Activated T-helper 1 cell treated with anti-CD3 and anti-CD28 coated beads, Interleukin-12 subunit alpha, Interleukin-12 subunit beta, Interleukin-2, Interleukin-4 antibody, amounts not matched to agents 30 ng/mL and 10 ng/mL and 1 ng/mL, durations not matched to agents 14 hours and 24 hours and 36 hours (primary cell): ENCODE measurements around the gene MAPKAP1. TPM values are rescaled to one million over a fixed set of nuclear protein-coding genes. Genes with fewer than 3 reads are reported as not detected.

ENCODE experiments used
- DNase-seq: peaks from one replicate; pipeline ENCODE4 v3.0.0; 2021; ENCODE audit warnings: low spot score
- H3K27ac Mint-ChIP-seq: one replicate; pipeline ENCODE4 v1.8.0; 2021; ENCODE audit warnings: mild to moderate bottlenecking, mixed read lengths
- H3K27me3 Mint-ChIP-seq: one replicate; pipeline ENCODE4 v1.8.0; 2022; ENCODE audit warnings: mild to moderate bottlenecking, moderate library complexity, mixed read lengths; ENCODE audit not compliant: insufficient read depth
- H3K36me3 Mint-ChIP-seq: one replicate; pipeline ENCODE4 v1.8.0; 2021; ENCODE audit warnings: low read depth, mixed read lengths
- H3K4me1 Mint-ChIP-seq: one replicate; pipeline ENCODE4 v1.8.0; 2021; ENCODE audit warnings: low read depth, mixed read lengths
- H3K4me3 Mint-ChIP-seq: one replicate; pipeline ENCODE4 v1.8.0; 2021; ENCODE audit warnings: mild to moderate bottlenecking, moderate library complexity, mixed read lengths
- H3K9me3 Mint-ChIP-seq: one replicate; pipeline ENCODE4 v1.8.0; 2021; ENCODE audit warnings: mixed read lengths
- intact Hi-C: fragments of 100-400 bp; cut with micrococcal nuclease; formaldehyde crosslinking; loops from one replicate; pipeline ENCODE4 v1.15.1; 2024
- total RNA-seq: library from RNA; stranded (reverse); gene quantifications from 2 replicates; pipeline ENCODE4 v1.2.3, GENCODE V29; 2022

MAPKAP1 gene
- total RNA-seq, 1 donor from 2014 or later, result 108 TPM

- Mint-ChIP-seq H3K27ac (no peak overlapping the region), H3K36me3 (peaks cover 4% of the 10 kb centered on the region), H3K4me1 (peaks cover 47% of the 10 kb centered on the region), H3K4me3 (no peak overlapping the region), H3K27me3 (no peaks in the 10 kb centered on the region), H3K9me3 (no peaks in the 10 kb centered on the region)
- DNase-seq, result no peak
- intact Hi-C loops, result loop anchor here (10.0 kb wide), 1 partner anchor 764 kb away; no protein-coding TSS in a partner anchor
Measured at GRCh38 chr9:125630436-125630835, 76.6 kb downstream of the MAPKAP1 start.

DNA sequence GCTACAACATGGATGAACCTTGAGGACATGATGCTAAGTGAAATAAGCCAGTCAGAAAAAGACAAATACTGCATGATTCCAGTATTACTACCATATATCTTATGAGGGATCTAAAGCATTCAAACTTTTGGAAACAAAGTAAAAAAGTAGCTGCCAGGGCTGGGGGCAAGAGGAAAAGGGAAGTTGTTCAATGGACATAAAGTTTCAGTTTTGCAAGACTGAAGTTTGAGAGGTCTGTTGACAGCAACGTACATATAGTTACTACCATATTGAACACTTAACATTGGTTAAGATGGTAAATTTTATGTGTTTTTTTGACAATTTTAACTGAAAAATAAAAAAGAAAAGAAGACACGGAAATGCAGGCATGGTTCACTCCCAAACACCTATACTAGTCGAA is 77.6 kb downstream of the MAPKAP1 start:
- no peak overlapping the region for H3K4me3 Mint-ChIP-seq
- H3K36me3 Mint-ChIP-seq, result peaks cover 3% of the 10 kb centered on the region
- no peaks in the 10 kb centered on the region for H3K27me3 Mint-ChIP-seq
- peaks cover 37% of the 10 kb centered on the region for H3K4me1 Mint-ChIP-seq
- H3K27ac Mint-ChIP-seq, result no peak overlapping the region
- no peaks in the 10 kb centered on the region for H3K9me3 Mint-ChIP-seq
- DNase-seq, result no peak
- intact Hi-C loops, result no loop called here

DNA sequence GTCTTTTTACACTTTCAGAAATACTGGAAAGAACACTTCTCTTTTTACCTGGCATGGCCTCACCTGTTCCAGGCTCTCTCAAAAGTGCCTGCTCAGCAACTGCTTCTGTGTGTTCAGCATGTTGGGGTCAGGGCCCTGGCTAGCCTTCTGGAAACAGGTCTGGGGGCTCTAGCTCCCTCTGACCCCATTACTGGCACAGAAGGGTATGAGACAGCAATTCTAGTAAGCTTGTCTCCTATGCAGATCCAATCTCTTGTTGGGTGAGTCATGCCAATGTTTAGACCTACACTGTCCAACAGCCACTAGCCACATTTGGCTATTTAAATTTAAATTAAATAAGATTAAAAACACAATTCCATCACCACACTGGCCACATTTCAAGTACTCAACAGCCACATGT is 80.8 kb downstream of the MAPKAP1 start:
- intact Hi-C loops, result no loop called here

DNA sequence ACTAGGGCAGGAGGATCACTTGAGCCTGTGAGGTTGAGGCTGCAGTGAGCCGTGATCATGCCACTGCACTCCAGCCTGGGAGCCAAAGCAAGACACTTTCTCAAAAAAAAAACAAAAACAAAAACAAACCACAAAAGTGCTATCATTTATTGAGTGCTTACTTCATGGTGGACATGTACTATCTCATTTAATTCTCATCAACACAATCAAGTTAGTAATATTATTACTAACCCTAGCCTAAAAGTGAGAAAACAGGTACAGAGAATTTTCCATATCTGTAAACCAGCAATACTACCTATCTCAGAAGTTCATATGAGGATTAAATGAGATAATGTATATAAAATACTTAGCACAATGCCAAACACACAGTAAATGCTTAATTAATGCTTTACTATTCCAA is 85.8 kb downstream of the MAPKAP1 start:
- Mint-ChIP-seq H3K27me3 (peaks cover 1% of the 10 kb centered on the region), H3K4me1 (peaks cover 6% of the 10 kb centered on the region), H3K4me3 (no peak overlapping the region), H3K36me3 (peaks cover 2% of the 10 kb centered on the region), H3K27ac (no peak overlapping the region), H3K9me3 (no peaks in the 10 kb centered on the region)
- intact Hi-C loops, result no loop called here
- DNase-seq, result no peak

More for the DNA sequence above, 80.8 kb downstream of the MAPKAP1 start:
- Mint-ChIP-seq H3K36me3 (peaks cover 4% of the 10 kb centered on the region), H3K4me3 (no peak overlapping the region), H3K9me3 (no peaks in the 10 kb centered on the region), H3K4me1 (peaks cover 15% of the 10 kb centered on the region), H3K27ac (no peak overlapping the region), H3K27me3 (peaks cover 1% of the 10 kb centered on the region)
- no peak for DNase-seq

GRCh38 chr9:125620216-125620615 is 86.8 kb downstream of the MAPKAP1 start:
- Mint-ChIP-seq H3K9me3 (no peaks in the 10 kb centered on the region), H3K4me1 (peaks cover 6% of the 10 kb centered on the region), H3K4me3 (no peak overlapping the region), H3K27ac (no peak overlapping the region), H3K36me3 (peaks cover 2% of the 10 kb centered on the region), H3K27me3 (peaks cover 1% of the 10 kb centered on the region)
- DNase-seq, result no peak
- intact Hi-C loops, result no loop called here

- peaks cover 5% of the 10 kb centered on the region for H3K4me1 Mint-ChIP-seq
- no peak for DNase-seq
- intact Hi-C loops, result no loop called here
- H3K9me3 Mint-ChIP-seq, result no peaks in the 10 kb centered on the region
- no peak overlapping the region for H3K27ac Mint-ChIP-seq
- peaks cover 4% of the 10 kb centered on the region for H3K36me3 Mint-ChIP-seq
- peaks cover 1% of the 10 kb centered on the region for H3K27me3 Mint-ChIP-seq
- no peak overlapping the region for H3K4me3 Mint-ChIP-seq
Measured at GRCh38 chr9:125617087-125617486, 89.9 kb downstream of the MAPKAP1 start.

DNA sequence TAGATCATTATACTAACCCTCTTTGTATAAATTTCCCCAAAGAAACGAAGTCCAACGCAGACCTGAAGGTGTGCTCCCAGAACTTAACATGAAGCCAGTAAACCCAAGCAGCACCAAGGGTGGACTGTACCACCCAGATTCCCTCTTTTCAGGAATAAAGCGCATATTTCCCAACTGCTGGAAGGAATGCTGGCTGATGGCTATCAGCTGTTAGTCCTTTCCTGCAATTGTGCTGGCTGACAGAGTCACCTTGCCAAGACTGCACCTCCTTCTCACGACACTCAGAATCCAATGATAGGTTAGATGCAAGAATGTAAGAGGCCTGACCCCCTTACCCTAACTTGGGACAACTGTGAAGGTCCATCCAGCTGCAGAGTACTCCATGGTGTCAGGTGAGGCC is 93.9 kb downstream of the MAPKAP1 start:
- H3K9me3 Mint-ChIP-seq, result no peaks in the 10 kb centered on the region
- no peaks in the 10 kb centered on the region for H3K27me3 Mint-ChIP-seq
- peaks cover 3% of the 10 kb centered on the region for H3K36me3 Mint-ChIP-seq
- no peak for DNase-seq
- no peak overlapping the region for H3K27ac Mint-ChIP-seq
- no peak overlapping the region for H3K4me3 Mint-ChIP-seq
- intact Hi-C loops, result no loop called here
- peaks cover 31% of the 10 kb centered on the region for H3K4me1 Mint-ChIP-seq

- no peaks in the 10 kb centered on the region for H3K9me3 Mint-ChIP-seq
- peaks cover 3% of the 10 kb centered on the region for H3K36me3 Mint-ChIP-seq
- H3K4me1 Mint-ChIP-seq, result peaks cover 31% of the 10 kb centered on the region
- H3K27me3 Mint-ChIP-seq, result no peaks in the 10 kb centered on the region
- no peak for DNase-seq
- H3K4me3 Mint-ChIP-seq, result no peak overlapping the region
- intact Hi-C loops, result no loop called here
- no peak overlapping the region for H3K27ac Mint-ChIP-seq
Measured at GRCh38 chr9:125612616-125613015, 94.4 kb downstream of the MAPKAP1 start.

DNA sequence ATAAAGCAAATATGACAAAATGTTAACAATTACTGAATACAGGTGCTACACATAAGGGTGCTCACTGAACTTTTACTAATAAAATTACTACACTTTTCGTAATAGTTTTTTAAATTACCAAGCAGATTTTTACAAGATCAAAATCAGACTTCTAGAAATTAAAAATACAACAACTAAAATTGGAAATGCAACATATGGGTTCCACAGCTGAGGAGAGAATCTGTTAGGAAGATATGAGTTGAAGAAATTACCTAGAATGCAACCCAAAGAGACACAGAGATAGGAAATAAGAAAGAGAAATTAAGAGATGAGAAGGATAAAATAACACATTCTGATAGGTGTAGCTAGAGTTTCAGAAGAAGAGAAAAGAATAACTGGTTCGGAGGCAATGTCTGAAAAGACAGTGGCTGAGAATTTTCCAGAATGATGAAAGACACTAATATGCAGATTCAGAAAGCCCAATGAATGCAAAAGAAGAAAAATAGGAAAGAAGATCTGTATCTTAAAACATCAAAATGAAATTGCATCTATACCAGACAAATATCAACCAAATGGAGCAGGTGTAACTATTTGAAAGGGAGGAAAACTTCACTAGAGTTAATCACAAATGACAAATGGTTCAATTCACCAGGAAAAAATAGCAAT is 95.8 kb downstream of the MAPKAP1 start:
- Mint-ChIP-seq H3K36me3 (peaks cover 3% of the 10 kb centered on the region), H3K27ac (no peak overlapping the region)
- intact Hi-C loops, result no loop called here

DNA sequence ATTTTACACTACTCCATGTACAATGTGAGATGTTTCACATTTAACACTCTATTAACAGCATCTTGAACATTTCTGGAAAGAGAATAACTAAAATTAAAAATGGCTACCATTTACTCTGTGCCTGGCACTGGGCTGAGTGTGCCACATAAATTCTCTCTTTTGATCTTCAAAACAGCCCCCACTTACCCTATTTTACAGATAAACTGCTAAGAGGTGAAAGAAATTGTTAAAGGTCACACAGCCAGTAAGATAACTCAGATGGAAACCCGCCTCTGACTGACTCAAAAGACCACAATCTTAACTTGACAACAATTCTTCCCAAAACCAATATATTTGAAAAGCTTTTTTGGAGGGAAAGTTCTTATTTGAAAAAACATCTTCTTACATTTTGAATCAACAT is 97.3 kb downstream of the MAPKAP1 start:
- Mint-ChIP-seq H3K27me3 (no peaks in the 10 kb centered on the region), H3K9me3 (no peaks in the 10 kb centered on the region), H3K36me3 (peaks cover 3% of the 10 kb centered on the region), H3K4me3 (no peak overlapping the region), H3K4me1 (peaks cover 31% of the 10 kb centered on the region), H3K27ac (peak overlapping the region; percentile 37)
- intact Hi-C loops, result no loop called here
- DNase-seq, result no peak

More for the DNA sequence above, 95.8 kb downstream of the MAPKAP1 start:
- Mint-ChIP-seq H3K9me3 (no peaks in the 10 kb centered on the region), H3K4me3 (no peak overlapping the region), H3K4me1 (peaks cover 31% of the 10 kb centered on the region), H3K27me3 (no peaks in the 10 kb centered on the region)
- no peak for DNase-seq

GRCh38 chr9:125608489-125609224 is 98.4 kb downstream of the MAPKAP1 start:
- DNase-seq, result no peak
- H3K4me3 Mint-ChIP-seq, result no peak overlapping the region
- peaks cover 3% of the 10 kb centered on the region for H3K36me3 Mint-ChIP-seq
- peaks cover 31% of the 10 kb centered on the region for H3K4me1 Mint-ChIP-seq
- intact Hi-C loops, result no loop called here
- no peaks in the 10 kb centered on the region for H3K27me3 Mint-ChIP-seq
- no peaks in the 10 kb centered on the region for H3K9me3 Mint-ChIP-seq
- H3K27ac Mint-ChIP-seq, result peak overlapping the region; percentile 8

DNA sequence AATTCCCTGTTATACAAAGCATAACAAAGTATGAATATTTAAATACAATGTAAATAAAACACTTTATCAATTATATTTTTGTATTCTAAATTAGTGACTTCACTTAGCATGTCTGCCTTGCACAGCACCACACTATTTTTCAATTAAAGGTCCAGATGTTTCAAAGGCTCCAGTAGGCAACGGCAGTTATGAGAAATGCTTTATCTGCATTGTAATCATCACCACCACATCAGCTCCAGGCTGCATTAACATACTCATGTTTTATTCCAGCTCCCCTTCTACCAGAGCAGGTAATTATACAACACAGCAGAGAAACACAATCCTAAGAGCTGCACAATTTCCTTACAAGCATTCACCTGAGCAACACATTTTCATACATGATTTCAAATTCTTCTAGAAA is 102.8 kb downstream of the MAPKAP1 start:
- Mint-ChIP-seq H3K4me3 (no peak overlapping the region), H3K9me3 (no peaks in the 10 kb centered on the region), H3K36me3 (peaks cover 1% of the 10 kb centered on the region), H3K27ac (no peak overlapping the region), H3K27me3 (no peaks in the 10 kb centered on the region), H3K4me1 (peaks cover 13% of the 10 kb centered on the region)
- intact Hi-C loops, result no loop called here
- DNase-seq, result no peak

DNA sequence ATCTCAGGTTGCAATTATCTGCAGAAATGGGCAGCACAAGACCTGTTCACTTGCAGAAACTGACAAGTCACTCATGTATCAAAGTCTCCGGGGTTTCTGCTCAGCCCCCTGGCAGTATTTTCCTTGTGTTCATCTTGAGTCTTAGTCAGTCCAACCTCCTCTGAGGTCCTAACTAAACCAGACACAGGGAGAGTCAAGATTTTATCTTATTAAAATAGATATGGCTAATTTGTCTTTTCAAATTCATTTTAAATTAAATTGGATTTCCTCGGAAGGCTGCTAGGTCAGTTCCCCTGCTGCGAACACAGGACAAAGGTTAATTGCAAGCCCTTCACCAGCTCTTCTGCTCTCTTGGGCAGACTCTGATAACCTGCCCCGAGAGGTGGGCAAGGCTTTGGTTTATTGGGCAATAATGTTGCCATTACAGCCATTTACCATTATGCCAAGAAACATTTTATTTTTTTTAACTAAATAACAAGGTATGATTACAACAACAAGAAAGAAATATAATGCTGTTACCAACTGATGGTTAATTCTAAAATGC is 103.5 kb downstream of the MAPKAP1 start:
- H3K9me3 Mint-ChIP-seq, result no peaks in the 10 kb centered on the region
- intact Hi-C loops, result no loop called here
- peaks cover 8% of the 10 kb centered on the region for H3K4me1 Mint-ChIP-seq
- no peak overlapping the region for H3K27ac Mint-ChIP-seq
- no peaks in the 10 kb centered on the region for H3K27me3 Mint-ChIP-seq
- no peak overlapping the region for H3K4me3 Mint-ChIP-seq
- no peaks in the 10 kb centered on the region for H3K36me3 Mint-ChIP-seq
- DNase-seq, result no peak
